Measurements from ENCODE around the gene ARMC6.
A peak's percentile ranks its signal among the peaks of the same experiment; 100 is the strongest.

ARMC6 gene

GRCh38 chr19:19052921-19053320, 19.5 kb downstream of the ARMC6 start:
- 100% methylated on average over 1 of the region's 1 CpG for WGBS
- H3K23ac ChIP-seq (ENCODE audit: low read length in 2 of 2): no peak overlapping the region
- no peak overlapping the region for H3K27ac ChIP-seq (ENCODE audit: low read length, poor library complexity, severe bottlenecking)
- H3K27me3 ChIP-seq (ENCODE audit: control insufficient read depth in 1 of 2, insufficient read depth in 1 of 2, low read length in 2 of 2): no peaks in the 10 kb centered on the region
- H3K14ac ChIP-seq (ENCODE audit: low read length in 2 of 2): no peak overlapping the region
- H2BK5ac ChIP-seq (ENCODE audit: low read depth, low read length, poor library complexity, severe bottlenecking): no peak overlapping the region
- no peak overlapping the region for H3K4me3 ChIP-seq (ENCODE audit: insufficient read depth in 1 of 2, low read depth in 1 of 2, low read length in 2 of 2)
- no peak overlapping the region for H2AFZ ChIP-seq (ENCODE audit: low read depth, low read length)
- H3K4me1 ChIP-seq (ENCODE audit: control insufficient read depth, insufficient read depth, low read depth, low read length): peaks cover 5% of the 10 kb centered on the region
- H2BK120ac ChIP-seq (ENCODE audit: low read depth, low read length): no peak overlapping the region
- H3K36me3 ChIP-seq (ENCODE audit: control insufficient read depth in 1 of 2, insufficient read depth in 2 of 2, low read depth in 1 of 2, low read length in 2 of 2): peaks cover 55 to 64% of the 10 kb centered on the region in 2 experiments
- H4K8ac ChIP-seq (ENCODE audit: low read length): no peak overlapping the region
- no peak for DNase-seq
- no peak overlapping the region for H3K4me2 ChIP-seq (ENCODE audit: low read length, poor library complexity, severe bottlenecking)
- no peak overlapping the region for H3K4ac ChIP-seq (ENCODE audit: low read depth in 1 of 2, low read length in 2 of 2)
- H3K18ac ChIP-seq (ENCODE audit: low read depth in 1 of 2, low read length in 2 of 2): no peak overlapping the region
- no peak overlapping the region for H2BK12ac ChIP-seq (ENCODE audit: low read length in 2 of 2)
- H2AK5ac ChIP-seq (ENCODE audit: low read length, severe bottlenecking): no peak overlapping the region
- no peak overlapping the region for H4K91ac ChIP-seq (ENCODE audit: low read length)
- H2BK15ac ChIP-seq (ENCODE audit: low read depth, poor library complexity, severe bottlenecking): no peak overlapping the region
- H3K9me3 ChIP-seq (ENCODE audit: control insufficient read depth, low read length): no peaks in the 10 kb centered on the region
- no peak overlapping the region for H3K9ac ChIP-seq (ENCODE audit: low read length)
- H3K79me1 ChIP-seq (replicated peaks; ENCODE audit: low read length, poor library complexity, severe bottlenecking): peaks cover 20% of the 10 kb centered on the region

GRCh38 chr19:19053508-19054314, 20.3 kb downstream of the ARMC6 start:
- H3K27ac ChIP-seq (ENCODE audit: low read length, poor library complexity, severe bottlenecking): no peak overlapping the region
- no peak overlapping the region for H2AFZ ChIP-seq (ENCODE audit: low read depth, low read length)
- peak overlapping the region in 1 of 2 experiments; percentile 7 for H3K4me3 ChIP-seq (ENCODE audit: insufficient read depth in 1 of 2, low read depth in 1 of 2, low read length in 2 of 2)
- no peak overlapping the region for H2BK120ac ChIP-seq (ENCODE audit: low read depth, low read length)
- no peak overlapping the region for H2BK15ac ChIP-seq (ENCODE audit: low read depth, poor library complexity, severe bottlenecking)
- no peaks in the 10 kb centered on the region for H3K9me3 ChIP-seq (ENCODE audit: control insufficient read depth, low read length)
- 94% methylated on average over 23 of the region's 25 CpGs for WGBS
- peaks cover 5% of the 10 kb centered on the region for H3K4me1 ChIP-seq (ENCODE audit: control insufficient read depth, insufficient read depth, low read depth, low read length)
- no peak overlapping the region for H3K14ac ChIP-seq (ENCODE audit: low read length in 2 of 2)
- no peak overlapping the region for H4K8ac ChIP-seq (ENCODE audit: low read length)
- no peak overlapping the region for H3K4ac ChIP-seq (ENCODE audit: low read depth in 1 of 2, low read length in 2 of 2)
- peaks cover 63 to 70% of the 10 kb centered on the region in 2 experiments for H3K36me3 ChIP-seq (ENCODE audit: control insufficient read depth in 1 of 2, insufficient read depth in 2 of 2, low read depth in 1 of 2, low read length in 2 of 2)
- H3K23ac ChIP-seq (ENCODE audit: low read length in 2 of 2): no peak overlapping the region
- no peak overlapping the region for H2BK12ac ChIP-seq (ENCODE audit: low read length in 2 of 2)
- H2AK5ac ChIP-seq (ENCODE audit: low read length, severe bottlenecking): no peak overlapping the region
- H3K79me1 ChIP-seq (replicated peaks; ENCODE audit: low read length, poor library complexity, severe bottlenecking): peaks cover 21% of the 10 kb centered on the region
- no peak overlapping the region for H3K4me2 ChIP-seq (ENCODE audit: low read length, poor library complexity, severe bottlenecking)
- DNase-seq: peak; percentile 52
- no peak overlapping the region for H2BK5ac ChIP-seq (ENCODE audit: low read depth, low read length, poor library complexity, severe bottlenecking)
- H4K91ac ChIP-seq (ENCODE audit: low read length): no peak overlapping the region
- no peaks in the 10 kb centered on the region for H3K27me3 ChIP-seq (ENCODE audit: control insufficient read depth in 1 of 2, insufficient read depth in 1 of 2, low read length in 2 of 2)
- H3K9ac ChIP-seq (ENCODE audit: low read length): no peak overlapping the region
- no peak overlapping the region for H3K18ac ChIP-seq (ENCODE audit: low read depth in 1 of 2, low read length in 2 of 2)

GRCh38 chr19:19054315-19054938, 21.0 kb downstream of the ARMC6 start:
- Histone ChIP-seq H3K9me3 (ENCODE audit: control insufficient read depth, low read length) (no peaks in the 10 kb centered on the region), H2BK12ac (ENCODE audit: low read length in 2 of 2) (no peak overlapping the region), H3K23ac (ENCODE audit: low read length in 2 of 2) (no peak overlapping the region), H2BK120ac (ENCODE audit: low read depth, low read length) (no peak overlapping the region), H3K36me3 (ENCODE audit: control insufficient read depth in 1 of 2, insufficient read depth in 2 of 2, low read depth in 1 of 2, low read length in 2 of 2) (peaks cover 70 to 76% of the 10 kb centered on the region in 2 experiments), H2BK5ac (ENCODE audit: low read depth, low read length, poor library complexity, severe bottlenecking) (no peak overlapping the region), H3K9ac (ENCODE audit: low read length) (no peak overlapping the region), H3K4me1 (ENCODE audit: control insufficient read depth, insufficient read depth, low read depth, low read length) (peaks cover 6% of the 10 kb centered on the region), H2AK5ac (ENCODE audit: low read length, severe bottlenecking) (no peak overlapping the region), H4K8ac (ENCODE audit: low read length) (no peak overlapping the region), H3K4ac (ENCODE audit: low read depth in 1 of 2, low read length in 2 of 2) (no peak overlapping the region), H4K91ac (ENCODE audit: low read length) (no peak overlapping the region), H3K14ac (ENCODE audit: low read length in 2 of 2) (no peak overlapping the region), H2AFZ (ENCODE audit: low read depth, low read length) (no peak overlapping the region), H3K27me3 (ENCODE audit: control insufficient read depth in 1 of 2, insufficient read depth in 1 of 2, low read length in 2 of 2) (no peaks in the 10 kb centered on the region), H3K4me3 (ENCODE audit: insufficient read depth in 1 of 2, low read depth in 1 of 2, low read length in 2 of 2) (no peak overlapping the region), H3K27ac (ENCODE audit: low read length, poor library complexity, severe bottlenecking) (no peak overlapping the region), H2BK15ac (ENCODE audit: low read depth, poor library complexity, severe bottlenecking) (no peak overlapping the region), H3K79me1 (replicated peaks; ENCODE audit: low read length, poor library complexity, severe bottlenecking) (peaks cover 24% of the 10 kb centered on the region), H3K4me2 (ENCODE audit: low read length, poor library complexity, severe bottlenecking) (no peak overlapping the region), H3K18ac (ENCODE audit: low read depth in 1 of 2, low read length in 2 of 2) (no peak overlapping the region)
- 97% methylated on average over 13 of the region's 15 CpGs for WGBS
- DNase-seq: no peak

- Histone ChIP-seq H3K4me1 (ENCODE audit: control insufficient read depth, insufficient read depth, low read depth, low read length) (peaks cover 8% of the 10 kb centered on the region), H3K18ac (ENCODE audit: low read depth in 1 of 2, low read length in 2 of 2) (no peak overlapping the region), H3K27ac (ENCODE audit: low read length, poor library complexity, severe bottlenecking) (no peak overlapping the region), H2BK120ac (ENCODE audit: low read depth, low read length) (no peak overlapping the region), H2BK12ac (ENCODE audit: low read length in 2 of 2) (no peak overlapping the region), H2AK5ac (ENCODE audit: low read length, severe bottlenecking) (no peak overlapping the region), H3K23ac (ENCODE audit: low read length in 2 of 2) (no peak overlapping the region), H4K8ac (ENCODE audit: low read length) (no peak overlapping the region), H3K36me3 (ENCODE audit: control insufficient read depth in 1 of 2, insufficient read depth in 2 of 2, low read depth in 1 of 2, low read length in 2 of 2) (peaks cover 76 to 79% of the 10 kb centered on the region in 2 experiments), H3K79me1 (replicated peaks; ENCODE audit: low read length, poor library complexity, severe bottlenecking) (peaks cover 24% of the 10 kb centered on the region), H3K9me3 (ENCODE audit: control insufficient read depth, low read length) (no peaks in the 10 kb centered on the region), H3K4ac (ENCODE audit: low read depth in 1 of 2, low read length in 2 of 2) (no peak overlapping the region), H2BK15ac (ENCODE audit: low read depth, poor library complexity, severe bottlenecking) (no peak overlapping the region), H2BK5ac (ENCODE audit: low read depth, low read length, poor library complexity, severe bottlenecking) (no peak overlapping the region), H3K4me2 (ENCODE audit: low read length, poor library complexity, severe bottlenecking) (no peak overlapping the region), H3K27me3 (ENCODE audit: control insufficient read depth in 1 of 2, insufficient read depth in 1 of 2, low read length in 2 of 2) (no peaks in the 10 kb centered on the region), H4K91ac (ENCODE audit: low read length) (no peak overlapping the region), H3K14ac (ENCODE audit: low read length in 2 of 2) (no peak overlapping the region), H2AFZ (ENCODE audit: low read depth, low read length) (no peak overlapping the region), H3K9ac (ENCODE audit: low read length) (no peak overlapping the region), H3K4me3 (ENCODE audit: insufficient read depth in 1 of 2, low read depth in 1 of 2, low read length in 2 of 2) (no peak overlapping the region)
- no peak for DNase-seq
- WGBS: 96% methylated on average over 19 of the region's 19 CpGs
Observed at GRCh38 chr19:19054939-19055440, 21.6 kb downstream of the ARMC6 start.

Data from mesenchymal stem cell (in vitro differentiated cells and primary cell).